Neural cell (in vitro differentiated cells): ENCODE results near the gene GIPC2.

Experiments used
- CTCF ChIP-seq: fragments of 450-650 bp; IDR thresholded peaks from 2 replicates; pipeline ENCODE4 v1.5.1; 2014; ENCODE audit warnings: antibody characterized with exemption, mild to moderate bottlenecking, moderate library complexity; ENCODE audit not compliant: poor library complexity, severe bottlenecking
- EP300 ChIP-seq: fragments of 450-650 bp; conservative IDR thresholded peaks from 2 replicates; pipeline ENCODE4 v1.6.1; 2014; ENCODE audit warnings: antibody characterized with exemption, mild to moderate bottlenecking, moderate library complexity; ENCODE audit not compliant: poor library complexity, severe bottlenecking
- EZH2 ChIP-seq: fragments of 200-600, 300-800 bp; shearing (Covaris generic), sonication (generic); IDR thresholded peaks from 2 replicates; pipeline ENCODE4 v1.6.1; 2014; ENCODE audit warnings: antibody characterized with exemption, low read length, borderline replicate concordance, mild to moderate bottlenecking; ENCODE audit not compliant: insufficient read depth, poor library complexity, severe bottlenecking
- RAD21 ChIP-seq: fragments of 450-650 bp; conservative IDR thresholded peaks from 2 replicates; pipeline ENCODE4 v1.6.1; 2014; ENCODE audit warnings: antibody characterized with exemption, mild to moderate bottlenecking, moderate library complexity

GRCh38 chr1:78081980-78082860 is 36.5 kb downstream of the GIPC2 start:
- TF ChIP-seq EP300 = no peak
- TF ChIP-seq EZH2 = no peak
- TF ChIP-seq RAD21 = no peak
- no peak for TF ChIP-seq CTCF
